UCSD-AML1 (cell line): ENCODE data around the gene CAMK1D.
A peak's percentile ranks its signal among the peaks of the same experiment; 100 is the strongest.
"Not testable (repeated sequence)": the region's sequence is repeated elsewhere in the genome, so short reads cannot be mapped to it uniquely, and the experiment has no call there.

Experiments
- DNase-seq: peaks from one replicate; lab custom pipeline; 2025; ENCODE audit not compliant: unreplicated experiment; lab: John Stamatoyannopoulos, UW

CAMK1D gene

GRCh38 chr10:12710594-12711349, 361.4 kb downstream of the CAMK1D start:
- peak; percentile 83 for DNase-seq

DNA sequence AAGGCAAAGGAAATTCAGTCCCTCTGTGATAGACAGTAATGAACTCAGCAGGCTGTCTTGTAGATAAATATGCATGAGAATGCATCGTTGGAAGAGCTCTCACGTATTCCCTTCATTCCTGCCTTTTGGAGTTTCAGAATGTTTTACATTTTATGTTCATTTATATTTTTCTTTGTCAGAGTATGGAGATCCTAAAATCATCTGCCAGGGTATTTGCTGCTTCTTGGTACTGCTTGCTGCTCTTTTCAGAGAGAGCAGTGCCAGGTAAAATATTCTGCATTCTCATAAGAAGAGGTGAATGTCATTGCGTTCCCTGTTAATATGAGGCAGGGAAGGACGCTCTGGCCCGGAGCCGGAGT, 362.0 kb downstream of the CAMK1D start:
- no peak for DNase-seq

DNA sequence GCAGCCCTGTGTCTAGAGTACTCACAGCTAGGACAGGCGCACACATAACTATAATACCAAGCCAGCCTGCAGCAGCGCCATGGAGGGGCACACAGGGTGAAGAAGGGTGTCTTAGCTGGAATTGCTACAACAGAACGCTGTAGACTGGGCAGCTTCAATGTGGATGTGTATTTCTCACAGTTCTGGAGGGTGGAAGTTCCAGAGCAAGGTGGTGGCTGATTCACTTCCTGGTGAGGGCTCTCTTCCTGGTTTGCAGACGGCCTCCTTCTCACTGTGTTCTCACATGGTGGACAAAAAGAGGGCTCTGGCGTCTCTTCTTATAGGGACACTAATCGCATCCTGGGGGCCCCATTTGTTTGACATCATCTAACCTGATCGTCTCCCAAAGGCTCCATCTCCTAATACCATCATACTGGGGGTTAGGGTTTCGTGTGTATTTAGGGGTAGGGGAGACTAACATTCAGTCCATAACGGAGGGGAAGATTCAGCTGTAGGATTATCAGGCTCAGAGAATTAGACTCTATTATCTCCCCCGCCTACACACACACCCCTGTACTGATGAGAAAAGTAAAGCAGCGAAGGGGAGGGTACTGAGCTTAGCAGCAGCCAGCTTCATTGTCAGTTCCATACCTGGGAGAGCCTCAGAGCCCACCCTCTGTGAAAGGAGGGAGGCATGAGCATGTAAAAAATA, 363.1 kb downstream of the CAMK1D start:
- DNase-seq, result peak; percentile 30

DNA sequence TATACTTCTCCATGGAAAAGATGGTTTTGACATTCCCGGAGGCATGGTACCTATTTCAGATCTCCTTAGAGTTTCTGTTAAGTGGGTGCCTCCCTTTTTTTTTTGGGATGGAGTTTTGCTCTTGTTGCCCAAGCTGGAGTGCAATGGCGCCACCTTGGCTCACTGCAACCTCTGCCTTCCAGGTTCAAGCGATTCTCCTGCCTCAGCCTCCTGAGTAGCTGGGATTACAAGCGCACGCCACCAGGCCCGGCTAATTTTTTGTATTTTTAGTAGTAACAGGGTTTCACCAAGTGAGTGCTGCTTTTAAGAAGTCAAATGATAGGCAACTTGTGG, 363.6 kb downstream of the CAMK1D start:
- not testable (repeated sequence) for DNase-seq

- DNase-seq, result no peak
Observed at GRCh38 chr10:12716042-12716441, 366.7 kb downstream of the CAMK1D start.

GRCh38 chr10:12717981-12718707, 368.8 kb downstream of the CAMK1D start:
- DNase-seq, result no peak

DNA sequence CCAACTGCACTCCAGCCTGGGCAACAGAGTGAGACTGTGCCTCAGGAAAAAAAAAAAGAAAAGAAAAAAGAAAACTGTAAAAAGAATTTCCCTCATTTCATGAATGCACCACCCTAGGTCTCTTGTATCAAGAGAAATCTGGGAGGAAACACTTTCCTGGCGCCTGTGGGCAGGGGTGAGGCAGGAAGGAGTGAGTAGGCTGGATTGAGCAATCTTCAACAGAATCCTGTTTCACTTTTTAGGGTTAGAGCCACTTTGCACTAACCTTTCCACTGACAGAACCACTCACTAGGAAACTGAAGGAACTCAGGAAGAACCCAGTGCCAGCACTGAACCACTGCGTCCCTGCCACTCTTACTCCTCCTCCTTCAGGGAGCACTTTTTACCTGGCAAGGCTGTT, 370.0 kb downstream of the CAMK1D start:
- DNase-seq, result peak; percentile 26

DNA sequence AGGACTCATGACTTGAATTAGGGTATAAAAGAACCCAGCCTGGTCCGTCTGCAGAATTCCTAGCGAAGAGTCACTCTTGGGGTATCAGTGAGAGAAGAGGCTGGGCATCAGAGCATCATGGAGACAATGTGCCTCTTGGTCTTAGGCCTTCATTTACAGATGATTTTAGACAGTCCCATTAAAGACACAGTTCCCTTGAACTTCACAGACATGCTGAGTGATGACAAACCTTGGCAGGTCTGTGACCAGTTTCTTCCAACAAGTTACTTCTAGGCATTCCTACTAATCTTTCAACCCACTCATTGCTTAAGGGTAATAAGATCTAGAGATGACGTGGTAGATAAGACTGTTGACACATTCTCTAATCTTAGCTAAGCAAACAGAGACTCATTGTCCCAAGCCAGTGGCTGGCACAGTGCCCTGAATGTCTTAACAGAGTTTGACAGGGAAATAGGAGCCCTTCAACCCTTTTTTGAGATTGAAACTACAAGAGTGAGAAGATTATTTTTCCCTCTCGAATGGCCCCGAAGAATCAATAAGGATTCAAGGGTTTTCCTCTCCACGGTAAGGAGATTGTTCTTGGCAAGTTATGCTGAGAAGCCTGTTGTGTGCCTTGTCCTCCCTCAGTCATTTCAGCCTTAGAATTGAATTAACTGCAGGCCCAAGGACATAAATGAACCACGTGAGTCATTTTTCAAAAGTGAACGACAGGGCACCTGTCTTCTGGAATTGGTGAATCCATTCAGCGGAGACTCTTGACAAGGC, 371.1 kb downstream of the CAMK1D start:
- DNase-seq, result no peak

GRCh38 chr10:12721334-12721733, 372.0 kb downstream of the CAMK1D start:
- no peak for DNase-seq

DNA sequence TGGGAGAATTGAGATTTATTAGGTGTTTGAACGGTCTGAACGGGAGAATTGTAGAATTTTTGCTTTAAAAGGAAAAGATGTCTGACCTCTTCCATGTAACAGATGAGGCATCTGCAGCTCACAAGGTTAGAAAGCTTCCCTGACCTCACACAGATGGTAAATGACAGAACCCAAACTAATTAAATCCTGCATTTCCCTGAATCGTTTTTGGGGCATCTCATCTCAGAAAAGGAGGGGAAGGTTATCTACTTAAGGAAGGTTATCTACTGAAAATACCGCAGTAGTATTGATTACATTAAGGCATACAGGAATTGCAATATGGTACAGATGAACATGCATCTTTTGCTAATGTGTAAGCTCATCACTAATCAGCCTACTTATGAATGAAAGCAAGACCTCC, 373.9 kb downstream of the CAMK1D start:
- no peak for DNase-seq

- DNase-seq, result no peak
Observed at GRCh38 chr10:12724807-12725579, 375.6 kb downstream of the CAMK1D start.

DNA sequence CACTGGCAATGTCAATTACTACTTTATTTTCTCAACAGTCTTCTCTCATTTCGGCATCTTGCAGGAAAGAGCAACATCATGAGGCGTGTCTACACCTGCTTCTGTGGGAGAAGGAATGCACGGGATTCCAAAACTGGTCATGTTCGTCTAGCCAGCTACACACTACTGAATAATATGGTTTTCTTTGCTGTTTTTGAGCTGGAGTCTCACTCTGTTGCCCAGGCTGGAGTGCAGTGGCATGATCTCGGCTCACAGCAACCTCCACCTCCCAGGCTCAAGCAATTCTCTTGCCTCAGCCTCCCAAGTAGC, 376.2 kb downstream of the CAMK1D start:
- not testable (repeated sequence) for DNase-seq

DNA sequence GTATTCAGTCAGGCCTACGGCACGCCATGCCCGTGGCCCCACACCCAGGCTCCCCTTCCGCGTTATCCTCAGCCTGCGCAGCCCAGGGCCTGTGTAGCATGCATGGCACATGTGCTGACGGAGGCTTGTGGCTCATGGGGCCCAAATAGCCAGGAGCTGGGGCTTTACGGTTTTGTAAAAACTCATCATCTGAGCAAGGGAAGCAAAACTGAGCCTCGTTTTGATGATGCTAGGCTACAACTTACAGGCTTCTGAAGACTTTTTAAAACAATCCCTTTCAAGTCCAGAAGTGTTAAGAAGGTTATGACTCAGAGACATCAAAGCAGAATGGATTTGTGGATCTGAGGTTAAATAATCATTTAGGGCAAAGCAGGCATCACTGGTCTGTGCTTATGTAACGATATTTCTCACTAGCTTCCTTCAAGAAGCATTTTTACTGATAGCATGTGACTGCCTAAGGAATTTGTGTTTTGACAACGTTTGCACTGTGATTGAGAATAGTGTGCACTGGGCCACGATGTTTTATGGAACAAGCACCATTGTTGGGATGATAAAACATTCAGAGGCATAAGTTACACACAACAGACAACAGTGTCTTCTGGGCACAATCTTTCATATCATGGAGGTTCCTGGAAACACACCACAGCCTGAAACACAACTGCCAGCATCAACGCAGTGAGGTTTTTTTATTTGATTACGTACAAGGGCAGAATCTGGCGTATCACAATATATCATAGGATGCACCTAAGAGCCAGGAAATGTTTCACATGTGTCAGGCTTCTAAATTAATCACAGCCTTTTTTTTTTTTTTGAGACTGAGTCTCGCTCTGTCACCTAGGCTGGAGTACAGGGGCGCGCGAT, 377.9 kb downstream of the CAMK1D start:
- no peak for DNase-seq

DNA sequence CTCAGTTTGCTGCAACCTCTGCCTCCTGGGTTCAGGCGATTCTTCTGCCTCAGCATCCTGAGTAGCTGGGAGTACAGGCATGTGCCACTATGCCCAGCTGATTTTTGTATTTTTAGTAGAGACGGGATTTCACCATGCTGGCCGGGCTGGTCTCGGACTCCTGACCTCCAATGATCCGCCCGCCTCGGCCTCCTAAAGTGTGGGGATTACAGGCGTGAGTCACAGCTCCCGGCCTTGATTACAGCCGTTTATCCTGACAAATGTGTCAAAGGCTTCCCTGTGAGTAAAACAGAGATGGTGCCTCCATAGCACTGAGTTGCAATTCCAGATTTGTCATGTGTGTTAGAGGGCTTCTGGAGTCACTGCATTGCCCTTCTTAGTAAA, 378.5 kb downstream of the CAMK1D start:
- no peak for DNase-seq

DNA sequence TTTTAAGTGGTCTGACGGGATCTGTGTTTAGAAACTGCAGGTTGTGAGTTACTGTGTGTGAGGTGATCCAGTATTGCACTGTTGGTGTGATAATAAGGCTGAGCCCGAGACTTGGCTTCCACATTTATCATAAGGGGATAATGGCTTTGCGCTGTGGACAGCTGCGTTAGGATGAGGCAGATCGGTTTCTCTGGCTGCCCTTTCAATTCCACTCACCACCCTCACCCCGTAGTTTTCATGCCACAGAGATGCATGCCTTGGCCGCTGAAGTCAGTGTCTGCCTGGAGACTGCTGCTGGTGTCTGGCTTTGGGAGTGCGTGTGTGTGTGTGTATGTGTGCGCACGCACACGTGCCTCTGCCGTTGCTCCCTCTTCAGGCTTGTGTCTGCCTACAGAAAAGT, 379.1 kb downstream of the CAMK1D start:
- no peak for DNase-seq

DNA sequence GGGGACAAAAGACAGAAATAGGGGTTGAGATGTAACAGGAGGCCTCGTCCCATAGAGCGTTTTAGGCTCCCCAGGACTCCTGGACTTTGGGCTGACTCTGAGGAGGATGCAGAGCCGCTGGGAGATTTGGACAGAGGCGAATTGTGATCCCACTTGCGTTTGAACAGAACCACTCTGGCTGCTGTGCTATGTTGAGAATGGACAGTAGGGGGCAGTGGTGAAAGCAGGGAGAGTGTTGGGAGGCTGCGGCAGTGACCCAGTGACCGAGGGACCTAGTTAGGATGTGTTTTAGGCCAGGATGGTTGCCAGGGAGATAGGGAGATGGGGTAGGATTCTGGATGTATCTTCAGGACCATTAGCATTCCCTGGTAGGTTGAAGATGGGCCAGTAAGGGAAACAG, 380.5 kb downstream of the CAMK1D start:
- DNase-seq, result no peak

DNA sequence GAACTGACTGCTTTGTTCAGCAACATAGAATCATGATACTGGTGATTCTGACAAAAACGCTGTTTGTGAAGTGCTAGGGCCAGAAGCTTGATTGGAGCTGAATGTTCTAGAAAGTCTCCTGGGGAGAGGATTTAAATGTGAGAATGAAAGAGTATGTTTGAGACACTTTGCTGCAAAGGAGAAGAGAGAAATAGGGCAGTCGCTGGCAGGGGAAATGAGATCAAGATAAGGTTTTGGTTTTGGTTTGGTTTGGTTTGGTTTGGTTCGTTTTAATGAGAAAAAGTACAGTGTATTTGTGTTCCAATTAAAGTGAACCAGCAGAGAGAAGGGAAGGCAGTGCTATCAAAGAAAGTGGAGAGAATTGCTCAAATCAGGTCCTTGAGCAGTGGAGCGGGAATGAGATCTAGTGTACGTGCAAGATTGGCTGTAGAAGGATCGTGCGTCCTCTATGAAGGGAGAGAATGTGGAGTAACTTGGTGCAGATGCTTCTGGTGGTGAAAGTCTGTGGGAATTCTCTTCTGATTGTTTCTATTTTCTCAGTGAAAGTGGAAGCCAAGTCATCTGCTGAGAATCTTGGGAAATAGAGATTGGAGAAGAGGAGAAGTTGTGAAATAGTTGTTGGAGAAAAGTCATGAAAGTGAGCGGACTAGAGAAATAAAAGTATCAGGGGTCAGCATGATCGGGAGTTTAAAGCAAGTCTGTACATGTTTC, 381.6 kb downstream of the CAMK1D start:
- DNase-seq, result no peak

- DNase-seq, result no peak
Observed at GRCh38 chr10:12733271-12733670, 383.9 kb downstream of the CAMK1D start.

DNA sequence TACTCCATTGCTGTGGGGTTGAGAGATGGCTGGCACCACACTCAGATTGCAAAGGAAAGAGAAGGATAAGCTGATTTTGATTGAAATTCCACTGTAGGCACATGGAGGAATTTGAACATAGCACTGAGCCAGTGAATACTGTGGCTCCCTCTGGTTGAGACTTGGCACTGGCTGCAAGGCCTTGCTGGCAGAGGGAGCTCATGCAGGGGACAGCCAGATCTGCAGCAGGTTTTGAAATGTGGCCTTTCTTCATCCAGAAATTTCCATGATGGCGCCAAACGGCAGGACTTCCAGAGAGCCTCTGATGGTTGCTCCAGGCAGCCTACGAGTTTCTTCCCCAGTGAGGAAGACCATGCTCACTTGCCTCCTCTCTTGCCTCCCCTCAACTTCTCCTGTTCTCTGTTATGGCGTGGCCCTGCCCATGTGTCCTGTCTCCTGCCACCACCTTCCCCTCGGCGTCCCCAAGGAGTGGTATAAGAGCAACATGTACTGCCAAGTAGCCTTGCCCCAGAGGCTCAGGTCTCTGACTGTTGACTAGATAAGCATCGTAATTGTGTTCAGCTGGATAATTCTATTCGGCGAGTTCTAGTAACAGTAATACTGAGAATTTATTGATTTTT, 386.6 kb downstream of the CAMK1D start:
- DNase-seq, result no peak
